IMR-90 (cell line): ENCODE data around the gene KCP. TPM values are rescaled to one million over a fixed set of nuclear protein-coding genes. Genes with fewer than 3 reads are reported as not detected.

Source experiments
- ATAC-seq: fragments of 200-7000 bp; cut with Tn5 transposase; 2 replicates; pipeline ENCODE4 v1.9.1; 2020; ENCODE audit warnings: low read depth, mild to moderate bottlenecking, moderate library complexity
- BruUV-seq: library from RNA; stranded (reverse); fragments of 400-500 nt; replicated peaks from 2 replicates; lab custom pipeline; 2021; lab: Mats Ljungman, UMichigan
- CTCF ChIA-PET: fragments of 300-600 bp; formaldehyde crosslinking; extraction: SDS; loops from one replicate; lab custom pipeline; 2021; ENCODE audit warnings: antibody characterized with exemption; lab: Yijun Ruan, JAX
- POLR2A ChIA-PET: fragments of 300-600 bp; sonication (Branson Sonifier 250); formaldehyde crosslinking; loops from one replicate; lab custom pipeline; 2022; ENCODE audit warnings: antibody characterized with exemption; ENCODE audit not compliant: unreplicated experiment; lab: Charles Lee
- DNase-seq: peaks from one replicate; pipeline ENCODE4 v3.0.0; 2013
- H2AFZ ChIP-seq: replicated peaks from 2 replicates; pipeline ENCODE3; 2013; ENCODE audit warnings: low read length, mild to moderate bottlenecking; ENCODE audit not compliant: poor library complexity
- H2AK5ac ChIP-seq: 2 replicates; pipeline ENCODE4 v1.6.1; 2013; ENCODE audit warnings: low read depth, low read length, inconsistent platforms
- H2AK9ac ChIP-seq: replicated peaks from 2 replicates; pipeline ENCODE3; 2013; ENCODE audit warnings: mild to moderate bottlenecking, low read depth, low read length, moderate library complexity; ENCODE audit not compliant: poor library complexity
- H2BK120ac ChIP-seq: 2 replicates; pipeline ENCODE4 v1.6.1; 2013; ENCODE audit warnings: low read depth, low read length, inconsistent platforms
- H2BK15ac ChIP-seq: 3 replicates; pipeline ENCODE4 v1.6.1; 2013; ENCODE audit warnings: low read depth, low read length, inconsistent platforms
- H2BK20ac ChIP-seq: 2 replicates; pipeline ENCODE4 v1.6.1; 2013; ENCODE audit warnings: low read depth, mild to moderate bottlenecking, inconsistent platforms, low read length, moderate library complexity
- H2BK5ac ChIP-seq: 2 replicates; pipeline ENCODE4 v1.6.1; 2013; ENCODE audit warnings: mild to moderate bottlenecking, low read depth, low read length, inconsistent platforms; ENCODE audit not compliant: poor library complexity, severe bottlenecking
- H3K14ac ChIP-seq: replicated peaks from 2 replicates; pipeline ENCODE4 v1.6.1; 2013; ENCODE audit warnings: low read depth, low read length, inconsistent platforms
- H3K18ac ChIP-seq: 2 replicates; pipeline ENCODE4 v1.6.1; 2013; ENCODE audit warnings: low read depth, low read length, control low read depth
- H3K23ac ChIP-seq: 2 replicates; pipeline ENCODE4 v1.6.1; 2013; ENCODE audit warnings: low read depth, low read length, inconsistent platforms
- H3K27ac ChIP-seq: 2 replicates; pipeline ENCODE4 v1.5.1; 2013; ENCODE audit warnings: mild to moderate bottlenecking, control low read depth, low read length; ENCODE audit not compliant: insufficient read depth
- H3K27me3 ChIP-seq: 2 replicates; pipeline ENCODE4 v1.6.1; 2013; ENCODE audit warnings: low read length; ENCODE audit not compliant: control insufficient read depth, insufficient read depth
- H3K36me3 ChIP-seq: 2 replicates; pipeline ENCODE4 v1.6.1; 2013; ENCODE audit warnings: low read length, mixed read lengths; ENCODE audit not compliant: control insufficient read depth, insufficient read depth
- H3K4ac ChIP-seq: 2 replicates; pipeline ENCODE4 v1.6.1; 2013; ENCODE audit warnings: low read depth, low read length, inconsistent platforms
- H3K4me1 ChIP-seq: 2 replicates; pipeline ENCODE4 v1.6.1; 2013; ENCODE audit warnings: low read length, mixed read lengths; ENCODE audit not compliant: control insufficient read depth, insufficient read depth
- H3K4me2 ChIP-seq: 2 replicates; pipeline ENCODE4 v1.6.1; 2013; ENCODE audit warnings: low read depth, mild to moderate bottlenecking, control low read depth, low read length, moderate library complexity
- H3K4me3 ChIP-seq: 2 replicates; pipeline ENCODE4 v1.5.1; 2013; ENCODE audit warnings: low read depth, mild to moderate bottlenecking, control low read depth, low read length, moderate library complexity; ENCODE audit not compliant: insufficient read depth
- H3K56ac ChIP-seq: 2 replicates; pipeline ENCODE4 v1.6.1; 2013; ENCODE audit warnings: low read length, inconsistent platforms; ENCODE audit not compliant: insufficient read depth; ENCODE audit errors: extremely low read depth
- H3K79me1 ChIP-seq, 2 experiments: 2 replicates each; pipeline ENCODE4 v1.6.1; 2013; ENCODE audit warnings: low read length in 2 of 2, inconsistent platforms in 1 of 2, low read depth in 1 of 2
- H3K9ac ChIP-seq: 2 replicates; pipeline ENCODE4 v1.6.1; 2013; ENCODE audit warnings: low read depth, low read length, control low read depth
- H3K9me1 ChIP-seq: 2 replicates; pipeline ENCODE4 v1.6.1; 2013; ENCODE audit warnings: low read length, inconsistent platforms; ENCODE audit not compliant: insufficient read depth
- H3K9me3 ChIP-seq: 2 replicates; pipeline ENCODE4 v1.6.1; 2013; ENCODE audit warnings: low read length; ENCODE audit not compliant: control insufficient read depth, insufficient read depth
- H4K20me1 ChIP-seq: 2 replicates; pipeline ENCODE4 v1.6.1; 2013; ENCODE audit warnings: low read length, inconsistent platforms; ENCODE audit not compliant: insufficient read depth
- H4K5ac ChIP-seq: 2 replicates; pipeline ENCODE4 v1.6.1; 2013; ENCODE audit warnings: mild to moderate bottlenecking, low read depth, low read length, control low read depth
- H4K8ac ChIP-seq, 2 experiments: 2 replicates each; pipeline ENCODE4 v1.6.1; 2013; ENCODE audit warnings: low read depth in 2 of 2, low read length in 2 of 2, control low read depth in 1 of 2, inconsistent platforms in 1 of 2
- H4K91ac ChIP-seq: 2 replicates; pipeline ENCODE4 v1.6.1; 2013; ENCODE audit warnings: low read depth, low read length, inconsistent platforms; ENCODE audit not compliant: insufficient read depth
- POLR2A ChIP-seq: IDR thresholded peaks from 2 replicates; pipeline ENCODE4 v1.6.1; 2012; ENCODE audit warnings: mild to moderate bottlenecking, low read depth, low read length
- WGBS, 2 experiments: methylation state at CpG; one replicate each; pipeline versions ENCODE4 v1.1.5 to v1.1.7; 2013; ENCODE audit warnings: missing lambda C conversion rate in 2 of 2; ENCODE audit not compliant: insufficient read length in 1 of 2; ENCODE audit errors: extremely low coverage in 2 of 2; 5-methylcytosine and 5-hydroxymethylcytosine counted together
- dilution Hi-C: fragments of 300-500 bp; cut with HindIII; formaldehyde crosslinking; loops from one replicate; pipeline ENCODE4 v1.14.3; 2018; ENCODE audit warnings: low sequenced_read_pairs; ENCODE audit not compliant: unreplicated experiment
- in situ Hi-C: fragments of 300-500 bp; cut with MboI; formaldehyde crosslinking; loops from 3 replicates; pipeline ENCODE4 v1.14.3; 2019; ENCODE audit warnings: low sequenced_read_pairs, inconsistent platforms, mixed read lengths
- intact Hi-C: fragments of 100-400 bp; cut with micrococcal nuclease; formaldehyde crosslinking; loops from 2 replicates; pipeline ENCODE4 v1.10.0; 2022
- polyA plus RNA-seq, 3 experiments: library from polyadenylated mRNA; depleted of rRNA; stranded (reverse); fragments of >200 nt; gene quantifications; 2 replicates each; pipeline ENCODE4 v1.2.3, GENCODE V29; 2012; ENCODE audit warnings: low replicate concordance in 1 of 3
- total RNA-seq: library from RNA; depleted of rRNA; stranded (reverse); fragments of >200 nt; gene quantifications from 2 replicates; pipeline ENCODE4 v1.2.3, GENCODE V29; 2012
- TF ChIP-seq, protein P1 (sequence below): fragments of 150-350 bp; IDR thresholded peaks from 2 replicates; pipeline ENCODE4 v1.6.1; 2016; ENCODE audit warnings: low read depth, mild to moderate bottlenecking, low read length, moderate library complexity, borderline replicate concordance
- TF ChIP-seq, protein P2 (sequence below): conservative IDR thresholded peaks from 2 replicates; pipeline ENCODE4 v1.5.1; 2012; ENCODE audit warnings: mild to moderate bottlenecking, low read depth, low read length, improper control_type of control experiment

Gene KCP
- total and polyA plus RNA-seq, 2 of the 4 experiments (the other 2 are of a cell fraction) = 0.03 TPM; not detected in 1

DNA sequence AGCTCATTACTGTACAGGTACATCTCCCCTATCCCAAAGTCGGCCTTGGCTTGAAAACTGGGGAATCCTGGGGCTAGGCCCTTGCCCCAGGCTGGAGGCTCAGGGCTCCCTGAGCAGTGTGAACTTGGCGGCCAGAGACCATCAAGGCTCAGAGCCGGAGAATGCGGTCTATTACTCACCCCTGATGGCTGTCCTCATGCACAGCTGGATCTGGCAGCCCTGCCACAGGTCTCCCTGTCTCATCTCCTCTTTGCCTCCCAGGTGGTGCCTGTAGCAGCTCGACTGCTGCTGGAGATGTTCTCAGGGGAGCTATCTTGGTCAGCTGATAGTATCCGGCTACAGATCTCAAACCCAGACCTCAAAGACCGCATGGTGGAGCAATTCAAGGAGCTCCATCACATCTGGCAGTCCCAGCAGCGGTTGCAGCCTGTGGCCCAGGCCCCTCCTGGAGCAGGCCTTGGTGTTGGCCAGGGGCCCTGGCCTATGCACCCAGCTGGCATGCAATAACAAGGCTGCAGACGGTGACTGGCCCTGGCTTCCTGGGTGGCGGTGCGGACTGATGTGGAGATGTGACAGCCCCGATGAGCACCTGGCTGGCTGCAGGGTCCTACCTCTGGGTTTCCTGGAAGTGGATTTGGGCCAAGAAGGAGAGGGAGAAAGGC, 37.9 kb upstream of the KCP start:
- in situ Hi-C loops = no loop called here
- no peak for ATAC-seq
- CTCF ChIA-PET = no interaction called here

More for the DNA sequence above, 37.9 kb upstream of the KCP start:
- Histone ChIP-seq H4K20me1 (no peaks in the 10 kb centered on the region), H2BK120ac (no peak overlapping the region), H2BK15ac (no peak overlapping the region), H3K23ac (no peak overlapping the region), H2AK9ac (no peak overlapping the region), H3K27me3 (peaks cover 5% of the 10 kb centered on the region), H3K4me2 (no peak overlapping the region), H3K4me1 (no peaks in the 10 kb centered on the region), H4K91ac (no peak overlapping the region), H2AFZ (no peak overlapping the region), H3K4ac (no peak overlapping the region), H4K8ac (no peak overlapping the region), H3K9ac (no peak overlapping the region), H3K56ac (no peak overlapping the region), H3K79me1 (no peaks in the 10 kb centered on the region), H3K18ac (no peak overlapping the region), H3K9me3 (no peaks in the 10 kb centered on the region), H2AK5ac (no peak overlapping the region), H2BK5ac (no peak overlapping the region), H3K27ac (no peak overlapping the region), H2BK20ac (no peak overlapping the region), H3K36me3 (peaks cover 2% of the 10 kb centered on the region; the same call in 1 of the 2 replicates), H3K9me1 (peaks cover 3% of the 10 kb centered on the region), H4K5ac (no peak overlapping the region), H3K14ac (no peak overlapping the region), H3K4me3 (no peak overlapping the region)
- no peak for DNase-seq
- dilution Hi-C loops = no loop called here
- no TSS peak for BruUV-seq
- POLR2A ChIA-PET = no interaction called here
- intact Hi-C loops = no loop called here
- TF ChIP-seq, protein P1, sequence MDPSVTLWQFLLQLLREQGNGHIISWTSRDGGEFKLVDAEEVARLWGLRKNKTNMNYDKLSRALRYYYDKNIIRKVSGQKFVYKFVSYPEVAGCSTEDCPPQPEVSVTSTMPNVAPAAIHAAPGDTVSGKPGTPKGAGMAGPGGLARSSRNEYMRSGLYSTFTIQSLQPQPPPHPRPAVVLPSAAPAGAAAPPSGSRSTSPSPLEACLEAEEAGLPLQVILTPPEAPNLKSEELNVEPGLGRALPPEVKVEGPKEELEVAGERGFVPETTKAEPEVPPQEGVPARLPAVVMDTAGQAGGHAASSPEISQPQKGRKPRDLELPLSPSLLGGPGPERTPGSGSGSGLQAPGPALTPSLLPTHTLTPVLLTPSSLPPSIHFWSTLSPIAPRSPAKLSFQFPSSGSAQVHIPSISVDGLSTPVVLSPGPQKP = no peak
- TF ChIP-seq, protein P2, sequence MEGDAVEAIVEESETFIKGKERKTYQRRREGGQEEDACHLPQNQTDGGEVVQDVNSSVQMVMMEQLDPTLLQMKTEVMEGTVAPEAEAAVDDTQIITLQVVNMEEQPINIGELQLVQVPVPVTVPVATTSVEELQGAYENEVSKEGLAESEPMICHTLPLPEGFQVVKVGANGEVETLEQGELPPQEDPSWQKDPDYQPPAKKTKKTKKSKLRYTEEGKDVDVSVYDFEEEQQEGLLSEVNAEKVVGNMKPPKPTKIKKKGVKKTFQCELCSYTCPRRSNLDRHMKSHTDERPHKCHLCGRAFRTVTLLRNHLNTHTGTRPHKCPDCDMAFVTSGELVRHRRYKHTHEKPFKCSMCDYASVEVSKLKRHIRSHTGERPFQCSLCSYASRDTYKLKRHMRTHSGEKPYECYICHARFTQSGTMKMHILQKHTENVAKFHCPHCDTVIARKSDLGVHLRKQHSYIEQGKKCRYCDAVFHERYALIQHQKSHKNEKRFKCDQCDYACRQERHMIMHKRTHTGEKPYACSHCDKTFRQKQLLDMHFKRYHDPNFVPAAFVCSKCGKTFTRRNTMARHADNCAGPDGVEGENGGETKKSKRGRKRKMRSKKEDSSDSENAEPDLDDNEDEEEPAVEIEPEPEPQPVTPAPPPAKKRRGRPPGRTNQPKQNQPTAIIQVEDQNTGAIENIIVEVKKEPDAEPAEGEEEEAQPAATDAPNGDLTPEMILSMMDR = no peak
- no peak for TF ChIP-seq POLR2A
- WGBS, 2 experiments = 100% methylated on average over 4 of the region's 12 CpGs; no CpG with 5 or more reads in 1 of the 2 experiments
